NB4 (cell line): ENCODE data around the gene RRAS.

Experiments used
- DNase-seq: peaks from one replicate; pipeline ENCODE4 v3.0.0; 2010; ENCODE audit warnings: low read depth
- H3K4me3 ChIP-seq: one replicate; pipeline ENCODE4 v1.5.1; 2011; ENCODE audit warnings: mild to moderate bottlenecking, low read depth, low read length, moderate library complexity
- CTCF ChIP-seq: IDR thresholded peaks from one replicate; pipeline ENCODE4 v1.5.1; 2012; ENCODE audit warnings: low read depth, low read length
- MAX ChIP-seq: IDR thresholded peaks from 2 replicates; pipeline ENCODE4 v1.6.1; 2011; ENCODE audit warnings: low read depth, low read length
- MYC ChIP-seq: IDR thresholded peaks from 2 replicates; pipeline ENCODE4 v1.6.1; 2011; ENCODE audit warnings: low read depth, low read length
- POLR2A ChIP-seq: IDR thresholded peaks from 2 replicates; pipeline ENCODE4 v1.6.1; 2011; ENCODE audit warnings: mild to moderate bottlenecking; ENCODE audit not compliant: insufficient read length; ENCODE audit errors: extremely low read depth

RRAS gene

GRCh38 chr19:49594993-49595818 lies 44.7 kb downstream of the RRAS start:
- no peak overlapping the region for H3K4me3 ChIP-seq
- no peak for TF ChIP-seq CTCF
- no peak for TF ChIP-seq MAX
- TF ChIP-seq MYC: no peak
- no peak for DNase-seq

DNA sequence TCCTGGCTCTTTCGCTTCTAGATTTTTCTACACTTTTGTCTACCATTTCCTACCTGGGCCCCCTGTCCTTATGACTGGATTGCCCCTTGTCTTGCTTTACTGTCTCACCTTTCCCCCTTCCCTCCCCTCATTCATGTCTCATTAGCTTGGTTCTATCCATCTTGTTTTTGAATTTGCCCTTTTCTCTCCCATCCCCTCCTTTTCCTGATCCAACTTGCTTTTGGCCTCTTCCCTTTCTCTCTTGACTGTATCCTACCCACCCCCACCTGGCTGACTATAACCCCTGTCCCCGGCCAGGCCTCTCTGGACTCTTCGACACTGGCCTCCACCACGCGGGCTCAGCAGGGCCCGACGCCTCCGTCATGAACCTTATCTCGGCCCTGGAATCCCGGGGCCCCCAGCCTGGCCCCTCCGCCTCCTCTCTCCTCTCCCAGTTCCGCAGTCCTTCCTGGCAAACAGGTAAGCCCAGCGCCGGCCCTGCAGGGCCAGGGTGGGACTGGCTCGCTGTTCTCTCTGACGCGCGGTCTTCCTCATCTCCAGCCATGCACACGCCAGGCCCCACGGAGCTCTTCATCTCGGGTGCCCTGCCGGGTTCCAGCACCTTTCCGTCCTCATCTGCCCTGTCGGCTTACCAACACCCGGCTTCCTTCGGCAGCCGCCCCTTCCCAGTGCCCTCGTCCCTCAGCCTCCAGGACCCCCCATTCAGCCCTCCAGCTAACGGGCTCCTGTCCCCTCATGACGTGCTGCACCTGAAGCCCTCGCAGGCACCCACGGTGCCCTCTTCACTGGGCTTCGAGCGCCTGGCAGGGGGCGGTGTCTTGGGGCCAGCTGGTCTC lies 45.6 kb downstream of the RRAS start:
- no peak for DNase-seq
- TF ChIP-seq POLR2A (no peak), CTCF (no peak), MAX (no peak), MYC (no peak)
- peak overlapping the region; percentile 50 for H3K4me3 ChIP-seq

GRCh38 chr19:49593233-49594113 lies 46.5 kb downstream of the RRAS start:
- H3K4me3 ChIP-seq: peak overlapping the region; percentile 85
- TF ChIP-seq POLR2A: no peak
- TF ChIP-seq CTCF: no peak
- TF ChIP-seq MAX: no peak
- TF ChIP-seq MYC: no peak
- peak; percentile 95 for DNase-seq

DNA sequence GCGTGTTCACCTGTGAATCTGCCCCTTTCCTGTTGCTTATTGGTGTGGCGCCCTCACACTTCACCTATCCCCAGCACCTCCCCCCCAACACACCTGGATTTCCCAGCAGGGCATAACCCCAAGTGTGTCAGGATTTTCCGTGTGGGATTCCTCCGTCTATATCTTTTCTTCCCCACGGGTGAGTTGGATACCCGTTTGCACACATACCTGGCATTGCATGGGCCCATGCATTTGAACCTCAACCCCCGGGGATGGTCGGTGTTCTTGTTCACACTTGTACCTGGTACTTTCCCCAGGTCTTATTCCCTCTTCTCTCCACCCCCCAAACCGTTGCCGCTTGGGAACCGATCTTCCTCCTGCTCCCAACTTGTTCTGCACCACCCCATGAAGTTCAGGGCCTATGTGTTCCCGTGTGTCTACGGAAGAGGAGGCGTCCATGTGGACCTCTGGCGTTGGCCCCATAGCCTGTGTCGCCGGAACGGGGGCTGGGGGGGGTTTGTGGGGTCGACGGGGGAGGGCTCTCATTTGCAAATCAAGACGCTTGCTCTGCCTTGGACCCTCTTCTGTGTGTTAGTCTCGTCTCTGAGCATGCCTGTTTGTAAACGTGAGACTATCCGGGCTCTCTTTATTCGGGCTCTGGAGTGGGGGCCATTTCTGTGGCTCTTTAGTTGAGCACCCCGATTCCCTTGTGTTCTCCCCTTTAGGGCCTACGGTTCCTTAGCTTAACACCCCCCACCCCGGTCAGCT lies 47.3 kb downstream of the RRAS start:
- DNase-seq: peak; percentile 70
- TF ChIP-seq POLR2A (no peak), CTCF (no peak), MYC (no peak), MAX (no peak; the same call in 1 of the 2 replicates)
- H3K4me3 ChIP-seq: peak overlapping the region; percentile 85
